OCI-LY1 (cell line): ENCODE results near the gene TRAPPC3L.

Experiments used
- H2AFZ ChIP-seq: fragments of 200-600 bp; sonication (generic), shearing (Covaris generic); 2 replicates; pipeline ENCODE4 v1.6.0; 2014; ENCODE audit warnings: antibody characterized with exemption, mild to moderate bottlenecking, low read length
- H3F3A ChIP-seq: fragments of 200-600 bp; sonication (generic), shearing (Covaris generic); 2 replicates; pipeline ENCODE4 v1.6.0; 2014; ENCODE audit warnings: mild to moderate bottlenecking, antibody characterized with exemption, low read length, moderate library complexity; ENCODE audit not compliant: insufficient read depth
- H3K27ac ChIP-seq: fragments of 200-600 bp; sonication (generic); 2 replicates; pipeline ENCODE4 v1.5.1; 2014; ENCODE audit warnings: low read length, mixed run types, mild to moderate bottlenecking, low read depth; ENCODE audit not compliant: poor library complexity, severe bottlenecking
- H3K27me3 ChIP-seq: fragments of 200-600 bp; sonication (generic); 2 replicates; pipeline ENCODE4 v1.6.0; 2014; ENCODE audit warnings: antibody characterized with exemption, mild to moderate bottlenecking, low read length, moderate library complexity; ENCODE audit not compliant: insufficient read depth
- H3K36me3 ChIP-seq: fragments of 200-600 bp; sonication (generic); 2 replicates; pipeline ENCODE4 v1.6.1; 2014; ENCODE audit warnings: mild to moderate bottlenecking, antibody characterized with exemption, low read length, moderate library complexity, mixed read lengths; ENCODE audit not compliant: insufficient read depth
- H3K4me1 ChIP-seq: fragments of 200-600 bp; sonication (generic); 2 replicates; pipeline ENCODE4 v1.5.1; 2014; ENCODE audit warnings: mild to moderate bottlenecking, low read length, moderate library complexity; ENCODE audit not compliant: insufficient read depth, severe bottlenecking
- H3K4me2 ChIP-seq: fragments of 200-600 bp; sonication (generic), shearing (Covaris generic); 2 replicates; pipeline ENCODE4 v1.6.1; 2014; ENCODE audit warnings: low read length
- H3K4me3 ChIP-seq: fragments of 200-600 bp; sonication (generic); 2 replicates; pipeline ENCODE4 v1.5.1; 2014; ENCODE audit warnings: low read length, low read depth, mild to moderate bottlenecking, mixed read lengths; ENCODE audit not compliant: poor library complexity, severe bottlenecking
- H3K79me2 ChIP-seq: fragments of 200-600 bp; shearing (Covaris generic); 2 replicates; pipeline ENCODE4 v1.6.1; 2016; ENCODE audit warnings: mixed run types, low read length, mixed read lengths; ENCODE audit not compliant: insufficient read depth
- H3K9ac ChIP-seq: fragments of 200-600 bp; sonication (generic), shearing (Covaris generic); 2 replicates; pipeline ENCODE4 v1.6.1; 2014; ENCODE audit warnings: mild to moderate bottlenecking, low read length, mixed read lengths
- H3K9me2 ChIP-seq: fragments of 200-600 bp; sonication (generic), shearing (Covaris generic); 2 replicates; pipeline ENCODE4 v1.6.1; 2014; ENCODE audit warnings: low read depth, mild to moderate bottlenecking, low read length, mixed read lengths
- H3K9me3 ChIP-seq: fragments of 200-600 bp; shearing (Covaris generic); 2 replicates; pipeline ENCODE4 v1.6.1; 2014; ENCODE audit warnings: low read length, mixed read lengths
- H4K20me1 ChIP-seq: fragments of 200-600 bp; sonication (generic), shearing (Covaris generic); 2 replicates; pipeline ENCODE4 v1.6.0; 2016; ENCODE audit warnings: mild to moderate bottlenecking, low read length; ENCODE audit not compliant: insufficient read depth
- CTCF ChIP-seq: fragments of 200-600 bp; sonication (generic), shearing (Covaris generic); IDR thresholded peaks from 2 replicates; pipeline ENCODE4 v1.5.1; 2017; ENCODE audit warnings: mild to moderate bottlenecking, antibody characterized with exemption, low read length, moderate library complexity, mixed read lengths
- EZH2 ChIP-seq: fragments of 200-600 bp; sonication (generic), shearing (Covaris generic); IDR thresholded peaks from 2 replicates; pipeline ENCODE4 v1.8.0; 2017; ENCODE audit warnings: borderline replicate concordance, mixed run types, mild to moderate bottlenecking, antibody characterized with exemption, low read length, moderate library complexity, mixed read lengths

Gene TRAPPC3L

GRCh38 chr6:116511424-116512110 is 33.9 kb downstream of the TRAPPC3L start, which contains the start of gene CALHM5:
Gene CALHM5 (plus strand): TSS chr6:116511639. CDS start chr6:116511697, 58 bp downstream.
- Histone ChIP-seq H3K36me3 (no peaks in the 10 kb centered on the region), H3K4me1 (no peaks in the 10 kb centered on the region), H3K4me2 (no peak within 1 kb of the TSS), H3F3A (no peaks in the 10 kb centered on the region), H3K9me3 (no peaks in the 10 kb centered on the region), H3K9ac (no peak within 1 kb of the TSS), H3K4me3 (no peak within 1 kb of the TSS), H3K27ac (no peak within 1 kb of the TSS), H3K9me2 (no peaks in the 10 kb centered on the region), H4K20me1 (no peaks in the 10 kb centered on the region), H3K27me3 (no peaks in the 10 kb centered on the region; the same call in 1 of the 2 replicates), H2AFZ (no peak within 1 kb of the TSS), H3K79me2 (no peaks in the 10 kb centered on the region)
- TF ChIP-seq EZH2 = no peak
- peak; percentile 32 for TF ChIP-seq CTCF

GRCh38 chr6:116508527-116508926 is 37.0 kb downstream of the TRAPPC3L start:
- no peak overlapping the region for H3K4me3 ChIP-seq
- H2AFZ ChIP-seq = no peak overlapping the region
- H3F3A ChIP-seq = no peaks in the 10 kb centered on the region
- H3K36me3 ChIP-seq = no peaks in the 10 kb centered on the region
- no peaks in the 10 kb centered on the region for H3K4me1 ChIP-seq
- TF ChIP-seq CTCF (no peak), EZH2 (no peak)
- H3K27me3 ChIP-seq = no peaks in the 10 kb centered on the region
- H4K20me1 ChIP-seq = no peaks in the 10 kb centered on the region
- H3K79me2 ChIP-seq = no peaks in the 10 kb centered on the region
- H3K9me3 ChIP-seq = no peaks in the 10 kb centered on the region
- H3K9ac ChIP-seq = no peak overlapping the region
- H3K9me2 ChIP-seq = no peaks in the 10 kb centered on the region
- H3K27ac ChIP-seq = no peak overlapping the region
- no peak overlapping the region for H3K4me2 ChIP-seq

GRCh38 chr6:116507324-116507723 is 38.2 kb downstream of the TRAPPC3L start:
- H3F3A ChIP-seq = no peaks in the 10 kb centered on the region
- no peaks in the 10 kb centered on the region for H3K4me1 ChIP-seq
- no peaks in the 10 kb centered on the region for H3K9me3 ChIP-seq
- H3K4me3 ChIP-seq = no peak overlapping the region
- H3K27ac ChIP-seq = no peak overlapping the region
- no peak overlapping the region for H3K9ac ChIP-seq
- H3K4me2 ChIP-seq = no peak overlapping the region
- no peak overlapping the region for H2AFZ ChIP-seq
- no peaks in the 10 kb centered on the region for H3K27me3 ChIP-seq
- no peaks in the 10 kb centered on the region for H4K20me1 ChIP-seq
- H3K36me3 ChIP-seq = no peaks in the 10 kb centered on the region
- no peaks in the 10 kb centered on the region for H3K9me2 ChIP-seq
- no peak for TF ChIP-seq EZH2
- no peak for TF ChIP-seq CTCF
- H3K79me2 ChIP-seq = no peaks in the 10 kb centered on the region
